Ascending aorta (tissue), 2 donors: ENCODE results near the gene DCBLD1. TPM values are rescaled to one million over a fixed set of nuclear protein-coding genes. Genes with fewer than 3 reads are reported as not detected.
A peak's percentile ranks its signal among the peaks of the same experiment; 100 is the strongest.

Experiments
- DNase-seq, 2 donors: peaks; one replicate each; pipeline ENCODE4 v3.0.0-alpha.2; 2019; ENCODE audit warnings: low spot score in 2 of 2
- H3K27ac ChIP-seq, 2 donors: fragments of 200-600 bp; sonication (generic); one replicate each; pipeline ENCODE4 v1.5.1; 2016 to 2017; ENCODE audit warnings: mild to moderate bottlenecking in 1 of 2
- H3K27me3 ChIP-seq: fragments of 200-600 bp; sonication (generic); one replicate; pipeline ENCODE4 v1.5.1; 2017
- H3K36me3 ChIP-seq, 2 donors: fragments of 200-600 bp; sonication (generic); one replicate each; pipeline ENCODE4 v1.5.1; 2016
- H3K4me1 ChIP-seq, 2 donors: fragments of 200-600 bp; sonication (generic); one replicate each; pipeline ENCODE4 v1.5.1; 2016 to 2017; ENCODE audit warnings: mild to moderate bottlenecking in 1 of 2
- H3K4me3 ChIP-seq, 2 donors: fragments of 200-600 bp; sonication (generic); one replicate each; pipeline ENCODE4 v1.5.1; 2016 to 2017; ENCODE audit warnings: mild to moderate bottlenecking in 1 of 2
- H3K9me3 ChIP-seq, 2 donors: fragments of 200-600 bp; sonication (generic); one replicate each; pipeline ENCODE4 v1.5.1; 2016
- intact Hi-C: fragments of 100-400 bp; cut with DNase I; formaldehyde crosslinking; loops from one replicate; pipeline ENCODE4 v1.15.1; 2023
- total RNA-seq: library from RNA; depleted of rRNA; stranded (reverse); fragments of >200 nt; gene quantifications from one replicate; pipeline ENCODE4 v1.1.0, GENCODE V29; 2016
- TF ChIP-seq, protein P1 (sequence below), 3 experiments: fragments of 200-600 bp in 2 of 3; fragments of 450-650 bp in 1 of 3; sonication (generic) in 2 of 3; IDR thresholded peaks; one replicate each; pipeline ENCODE4 v1.5.1; 2016 to 2019; ENCODE audit warnings: antibody characterized with exemption in 3 of 3, mild to moderate bottlenecking in 1 of 3, moderate library complexity in 1 of 3

DCBLD1 gene
- total RNA-seq, 1 donor from 2014 or later = 0.85 TPM

DNA sequence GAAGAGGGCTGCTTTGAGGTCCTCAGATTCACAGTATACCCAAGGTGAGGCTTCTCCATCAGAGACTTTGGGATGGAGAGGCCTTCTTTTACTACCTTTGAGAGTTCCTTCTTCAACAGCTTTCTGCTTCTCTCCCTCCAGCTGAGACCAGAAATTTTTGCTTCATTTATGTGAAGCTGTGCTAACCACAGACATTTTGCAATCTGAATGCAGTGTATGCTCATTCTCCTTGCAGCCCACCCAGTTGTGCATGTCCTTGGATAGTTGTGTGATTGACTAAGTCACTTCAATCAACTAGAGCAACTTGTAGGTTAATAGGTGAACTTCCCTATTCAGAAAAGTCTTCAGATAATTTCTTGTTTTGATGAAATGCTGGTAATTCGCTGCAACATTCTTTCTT is 20.1 kb downstream of the DCBLD1 start:
- intact Hi-C loops = no loop called here
- H3K4me1 ChIP-seq = peaks cover 0 to 14% of the 10 kb centered on the region in 2 donors

DNA sequence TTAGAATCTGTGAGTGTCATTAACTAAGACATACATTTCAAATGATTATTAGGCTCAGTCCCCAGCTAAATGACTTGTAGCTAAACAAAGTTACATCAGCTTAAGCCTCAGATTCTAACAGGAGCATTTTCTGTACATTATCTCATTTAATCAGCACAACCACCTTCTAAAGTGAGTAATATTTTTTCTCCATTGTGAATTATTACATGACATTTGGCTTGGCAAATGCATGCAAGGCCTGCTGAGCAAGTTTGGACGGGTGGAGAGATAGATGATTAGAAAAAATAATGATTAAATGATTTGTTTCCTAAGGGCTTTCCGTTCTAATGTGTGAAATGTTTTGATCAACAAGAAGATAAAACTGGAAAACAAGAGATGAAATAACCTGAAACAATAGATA is 20.7 kb downstream of the DCBLD1 start:
- TF ChIP-seq, protein P1, sequence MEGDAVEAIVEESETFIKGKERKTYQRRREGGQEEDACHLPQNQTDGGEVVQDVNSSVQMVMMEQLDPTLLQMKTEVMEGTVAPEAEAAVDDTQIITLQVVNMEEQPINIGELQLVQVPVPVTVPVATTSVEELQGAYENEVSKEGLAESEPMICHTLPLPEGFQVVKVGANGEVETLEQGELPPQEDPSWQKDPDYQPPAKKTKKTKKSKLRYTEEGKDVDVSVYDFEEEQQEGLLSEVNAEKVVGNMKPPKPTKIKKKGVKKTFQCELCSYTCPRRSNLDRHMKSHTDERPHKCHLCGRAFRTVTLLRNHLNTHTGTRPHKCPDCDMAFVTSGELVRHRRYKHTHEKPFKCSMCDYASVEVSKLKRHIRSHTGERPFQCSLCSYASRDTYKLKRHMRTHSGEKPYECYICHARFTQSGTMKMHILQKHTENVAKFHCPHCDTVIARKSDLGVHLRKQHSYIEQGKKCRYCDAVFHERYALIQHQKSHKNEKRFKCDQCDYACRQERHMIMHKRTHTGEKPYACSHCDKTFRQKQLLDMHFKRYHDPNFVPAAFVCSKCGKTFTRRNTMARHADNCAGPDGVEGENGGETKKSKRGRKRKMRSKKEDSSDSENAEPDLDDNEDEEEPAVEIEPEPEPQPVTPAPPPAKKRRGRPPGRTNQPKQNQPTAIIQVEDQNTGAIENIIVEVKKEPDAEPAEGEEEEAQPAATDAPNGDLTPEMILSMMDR (IDR thresholded peaks at IDR 0.05) = no peak
- Histone ChIP-seq H3K4me3 (no peak overlapping the region), H3K9me3 (no peaks in the 10 kb centered on the region), H3K27ac (no peak overlapping the region), H3K27me3 (no peaks in the 10 kb centered on the region), H3K36me3 (peaks cover 0 to 6% of the 10 kb centered on the region in 2 donors), H3K4me1 (peaks cover 0 to 17% of the 10 kb centered on the region in 2 donors)
- intact Hi-C loops = no loop called here
- no peak for DNase-seq

More for the DNA sequence above, 20.1 kb downstream of the DCBLD1 start:
- H3K27me3 ChIP-seq = no peaks in the 10 kb centered on the region
- no peaks in the 10 kb centered on the region for H3K9me3 ChIP-seq
- no peak overlapping the region for H3K27ac ChIP-seq
- peaks cover 0 to 6% of the 10 kb centered on the region in 2 donors for H3K36me3 ChIP-seq
- TF ChIP-seq, protein P1 (IDR thresholded peaks at IDR 0.05) = no peak
- no peak overlapping the region for H3K4me3 ChIP-seq
- DNase-seq = no peak

DNA sequence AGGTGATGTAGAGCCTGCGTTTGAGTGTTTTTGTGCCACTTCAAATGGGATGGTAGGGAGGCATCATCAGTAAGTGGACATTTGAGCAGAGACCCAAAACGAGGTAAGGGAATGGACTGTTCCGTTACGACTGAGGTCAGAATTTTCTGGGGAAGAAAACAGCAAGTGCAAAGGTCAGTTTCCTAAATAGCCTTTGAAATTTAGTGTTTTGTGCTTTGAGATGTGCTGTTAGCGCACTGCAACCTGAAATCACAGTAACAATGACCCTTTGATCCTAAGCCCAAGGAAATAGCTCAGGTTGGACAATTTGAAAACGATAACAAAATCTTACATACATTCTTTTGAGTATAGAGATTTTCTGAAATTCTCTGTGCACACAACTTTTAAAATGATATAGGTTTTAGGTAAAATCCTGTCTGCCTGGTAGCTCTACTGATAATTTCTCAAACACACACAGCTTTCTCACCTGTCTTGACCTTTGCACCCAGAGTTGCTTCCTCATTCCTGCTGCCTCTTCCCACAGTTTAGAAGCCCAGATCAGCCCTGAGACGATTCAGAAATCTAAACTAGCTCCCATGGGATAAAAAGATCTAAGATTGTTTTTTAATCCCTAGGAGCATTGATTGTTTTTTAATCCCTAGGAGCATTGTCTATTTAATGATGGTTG is 22.1 kb downstream of the DCBLD1 start:
- Histone ChIP-seq H3K36me3 (peaks cover 0 to 6% of the 10 kb centered on the region in 2 donors), H3K27me3 (no peaks in the 10 kb centered on the region), H3K4me1 (peaks cover 0 to 9% of the 10 kb centered on the region in 2 donors), H3K27ac (no peak overlapping the region), H3K9me3 (no peaks in the 10 kb centered on the region), H3K4me3 (no peak overlapping the region)
- intact Hi-C loops = no loop called here
- DNase-seq = no peak
- TF ChIP-seq, protein P1 (IDR thresholded peaks at IDR 0.05) = no peak

DNA sequence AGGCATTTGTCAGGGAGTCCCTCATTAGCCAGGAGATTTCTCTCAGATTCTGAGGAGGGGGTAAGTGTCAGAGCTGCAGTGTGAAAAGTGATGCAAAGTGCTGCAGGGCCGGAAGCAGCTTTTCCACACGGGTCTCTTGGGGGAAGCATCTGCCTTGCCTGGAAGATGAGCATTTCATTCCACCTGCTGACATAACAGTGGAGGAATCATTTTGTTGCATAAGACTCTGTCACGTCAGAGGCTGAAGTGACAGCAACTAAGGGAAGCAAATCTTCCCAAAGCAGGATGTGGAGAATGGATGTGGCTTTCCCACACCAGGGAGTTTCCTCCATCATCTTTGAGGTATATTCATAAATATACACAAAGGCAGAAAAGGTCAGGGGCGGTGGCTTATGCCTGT is 22.8 kb downstream of the DCBLD1 start:
- no peaks in the 10 kb centered on the region for H3K9me3 ChIP-seq

DNA sequence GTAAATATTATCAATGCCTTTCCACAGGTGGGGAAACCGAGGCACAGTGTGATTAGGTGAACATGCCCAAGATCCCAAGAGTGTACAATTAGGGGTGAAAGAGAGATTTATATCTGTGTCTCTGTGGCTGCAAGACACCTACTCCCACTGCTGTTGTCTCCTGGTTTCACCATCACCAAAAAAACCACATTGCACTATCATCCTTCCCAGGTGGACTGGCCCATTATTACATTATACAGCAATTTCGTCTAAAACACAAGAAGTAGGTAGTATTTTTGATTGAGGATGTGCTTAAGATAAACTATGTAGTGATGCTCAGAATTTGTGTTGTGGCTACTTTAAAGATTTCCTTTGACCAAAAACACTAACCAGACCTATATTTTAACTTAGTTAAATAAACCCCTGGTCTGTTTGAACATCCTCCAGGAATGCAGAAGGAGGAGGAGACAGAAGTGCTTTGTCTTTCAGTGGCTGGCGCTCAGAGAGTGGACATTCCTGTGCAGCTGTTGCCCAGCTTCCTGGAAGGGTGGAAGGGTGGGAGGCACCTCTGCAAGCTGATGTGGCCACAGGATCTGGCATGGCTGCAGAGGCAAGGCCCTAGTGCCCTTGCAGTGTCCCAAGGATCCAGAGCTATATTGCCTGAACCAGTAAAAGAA is 23.8 kb downstream of the DCBLD1 start:
- H3K9me3 ChIP-seq = no peaks in the 10 kb centered on the region
- no peak for DNase-seq
- TF ChIP-seq, protein P1 (IDR thresholded peaks at IDR 0.05) = no peak
- H3K27me3 ChIP-seq = no peaks in the 10 kb centered on the region
- peaks cover 0 to 6% of the 10 kb centered on the region in 2 donors for H3K36me3 ChIP-seq
- peak overlapping the region in 1 of 2 donors; percentile 2 for H3K27ac ChIP-seq
- no peak overlapping the region for H3K4me3 ChIP-seq
- intact Hi-C loops = no loop called here
- peaks cover 0 to 13% of the 10 kb centered on the region in 2 donors for H3K4me1 ChIP-seq

More for the DNA sequence above, 22.8 kb downstream of the DCBLD1 start:
- intact Hi-C loops = no loop called here
- TF ChIP-seq, protein P1 (IDR thresholded peaks at IDR 0.05) = no peak
- Histone ChIP-seq H3K4me1 (peaks cover 0 to 9% of the 10 kb centered on the region in 2 donors), H3K27ac (no peak overlapping the region), H3K4me3 (no peak overlapping the region), H3K27me3 (no peaks in the 10 kb centered on the region), H3K36me3 (peaks cover 0 to 6% of the 10 kb centered on the region in 2 donors)
- no peak for DNase-seq
